ENCODE measurements around the gene DUSP1. TPM values are rescaled to one million over a fixed set of nuclear protein-coding genes. Genes with fewer than 3 reads are reported as not detected.

Gene DUSP1
- total and polyA plus RNA-seq, 2 of the 4 experiments (the other 2 are of a cell fraction) = 304 to 467 TPM

- H3K36me3 ChIP-seq (ENCODE audit: control insufficient read depth, insufficient read depth, low read length) = no peaks in the 10 kb centered on the region
- CTCF ChIA-PET = interaction anchor here (0.7 kb wide), 1 partner anchor 535 kb away, joined by 4 read pairs; no protein-coding TSS in a partner anchor
- POLR2A ChIA-PET (ENCODE audit: unreplicated experiment) = no interaction called here
- H2BK5ac ChIP-seq (ENCODE audit: low read depth, low read length, poor library complexity, severe bottlenecking) = no peak overlapping the region
- no peak overlapping the region for H4K8ac ChIP-seq (ENCODE audit: low read depth in 2 of 2, low read length in 2 of 2)
- H3K4me2 ChIP-seq (ENCODE audit: low read depth, low read length) = no peak overlapping the region
- H2BK120ac ChIP-seq (ENCODE audit: low read depth, low read length) = no peak overlapping the region
- peaks cover 13% of the 10 kb centered on the region for H3K9me1 ChIP-seq (ENCODE audit: insufficient read depth, low read length)
- H3K23ac ChIP-seq (ENCODE audit: low read depth, low read length) = no peak overlapping the region
- no peaks in the 10 kb centered on the region for H3K9me3 ChIP-seq (ENCODE audit: control insufficient read depth, insufficient read depth, low read length)
- BruUV-seq (replicated peaks) = no TSS peak
- no peak overlapping the region for H2BK15ac ChIP-seq (ENCODE audit: low read depth, low read length)
- no peak overlapping the region for H3K27ac ChIP-seq (ENCODE audit: insufficient read depth, low read length)
- H3K27me3 ChIP-seq (ENCODE audit: control insufficient read depth, insufficient read depth, low read length) = no peaks in the 10 kb centered on the region
- no peak overlapping the region for H2AFZ ChIP-seq (replicated peaks; ENCODE audit: low read length, poor library complexity)
- H2AK5ac ChIP-seq (ENCODE audit: low read depth, low read length) = no peak overlapping the region
- H2AK9ac ChIP-seq (replicated peaks; ENCODE audit: low read depth, low read length, poor library complexity) = no peak overlapping the region
- H3K79me1 ChIP-seq (ENCODE audit: low read depth in 1 of 2, low read length in 2 of 2) = peaks cover 3 to 14% of the 10 kb centered on the region in 2 experiments
- dilution Hi-C loops (cut with HindIII; ENCODE audit: low sequenced_read_pairs, unreplicated experiment) = no loop called here
- no peak overlapping the region; the same call in 1 of the 2 replicates for H2BK20ac ChIP-seq (ENCODE audit: low read depth, low read length)
- ATAC-seq (ENCODE audit: low read depth) = no peak
- no peak for TF ChIP-seq CHD1 (IDR thresholded peaks at IDR 0.05; ENCODE audit: low read depth, low read length)
- TF ChIP-seq RCOR1 (IDR thresholded peaks at IDR 0.05; ENCODE audit: insufficient replicate concordance, low read length) = no peak
- no peak for TF ChIP-seq CTCF (conservative IDR thresholded peaks at IDR 0.05; ENCODE audit: low read depth, low read length)
- TF ChIP-seq NFE2L2 (IDR thresholded peaks at IDR 0.05; ENCODE audit: low read depth, low read length) = no peak
- no peak for TF ChIP-seq USF2 (IDR thresholded peaks at IDR 0.05; ENCODE audit: low read depth, low read length)
- TF ChIP-seq POLR2A (IDR thresholded peaks at IDR 0.05; ENCODE audit: low read depth, low read length) = no peak
- TF ChIP-seq MAFK (IDR thresholded peaks at IDR 0.05; ENCODE audit: low read depth, low read length) = no peak
- no peak for TF ChIP-seq MAZ (IDR thresholded peaks at IDR 0.05; ENCODE audit: borderline replicate concordance, low read depth, low read length)
- TF ChIP-seq RFX5 (IDR thresholded peaks at IDR 0.05; ENCODE audit: low read depth, low read length) = no peak
- TF ChIP-seq FOS (IDR thresholded peaks at IDR 0.05; ENCODE audit: low read depth, low read length) = no peak
- TF ChIP-seq CEBPB (IDR thresholded peaks at IDR 0.05; ENCODE audit: low read depth, low read length) = no peak
- H3K9ac ChIP-seq (ENCODE audit: low read depth, low read length) = no peak overlapping the region
- no peak overlapping the region for H3K18ac ChIP-seq (ENCODE audit: low read depth, low read length)
- intact Hi-C loops (cut with micrococcal nuclease) = no loop called here
- no peak overlapping the region for H4K5ac ChIP-seq (ENCODE audit: low read depth, low read length)
- no peaks in the 10 kb centered on the region for H4K20me1 ChIP-seq (ENCODE audit: insufficient read depth, low read length)
- no peak overlapping the region for H3K14ac ChIP-seq (replicated peaks; ENCODE audit: low read depth, low read length)
- no peak for DNase-seq
- no peak overlapping the region for H3K4ac ChIP-seq (ENCODE audit: low read depth, low read length)
- no CpG with 5 or more reads among the region's 5 CpGs for WGBS, 2 experiments (ENCODE audit: extremely low coverage in 2 of 2, insufficient read length in 1 of 2)
- H3K56ac ChIP-seq (ENCODE audit: extremely low read depth, insufficient read depth, low read length) = no peak overlapping the region; the same call in 1 of the 2 replicates
- in situ Hi-C loops (cut with MboI; ENCODE audit: low sequenced_read_pairs) = loop anchor here (10.0 kb wide), 1 partner anchor 125 kb away; no protein-coding TSS in a partner anchor
- no peak overlapping the region for H4K91ac ChIP-seq (ENCODE audit: insufficient read depth, low read depth, low read length)
- peaks cover 11% of the 10 kb centered on the region for H3K4me1 ChIP-seq (ENCODE audit: control insufficient read depth, insufficient read depth, low read length)
- H3K4me3 ChIP-seq (ENCODE audit: insufficient read depth, low read depth, low read length) = no peak overlapping the region
Measured at GRCh38 chr5:172779691-172780341, 8.8 kb upstream of the DUSP1 start.
